AG04449 (cell line): ENCODE data around the gene MBLAC2.

Source experiments
- CTCF ChIA-PET: fragments of 350-600 bp; formaldehyde crosslinking; extraction: SDS; loops from one replicate; lab custom pipeline; 2021; ENCODE audit warnings: antibody characterized with exemption; lab: Yijun Ruan, JAX
- POLR2A ChIA-PET: fragments of 400-600, 350-600 bp; formaldehyde crosslinking; extraction: SDS; loops from one replicate; lab custom pipeline; 2020; ENCODE audit warnings: antibody characterized with exemption, inconsistent platforms; lab: Yijun Ruan, JAX
- DNase-seq: peaks from one replicate; pipeline ENCODE4 v3.0.0-alpha.2; 2010; ENCODE audit warnings: low read depth, low spot score
- H3K4me3 ChIP-seq: 2 replicates; pipeline ENCODE4 v1.5.1; 2011; ENCODE audit warnings: low read depth, mild to moderate bottlenecking, control low read depth, low read length
- TF ChIP-seq, protein P1 (sequence below): IDR thresholded peaks from one replicate; pipeline ENCODE4 v1.5.1; 2011; ENCODE audit warnings: mild to moderate bottlenecking, moderate library complexity, low read length, control low read depth, inconsistent platforms; ENCODE audit not compliant: insufficient read depth; ENCODE audit errors: missing control alignments

MBLAC2 gene

GRCh38 chr5:90474235-90475107 lies at the start of gene MBLAC2, which contains the start of gene POLR3G:
TSS of gene MBLAC2 (minus strand) at chr5:90474771. CDS start at chr5:90474292, 479 bp downstream.
TSS of gene POLR3G (plus strand) at chr5:90474864. CDS start at chr5:90485568, 10,704 bp downstream.
- ChIA-PET POLR2A (interaction anchor here (0.6 to 1.0 kb wide), 3 partner anchors 9 to 64 kb away, joined by 4 to 7 read pairs (median 4); partner anchors contain the start of gene CETN3), CTCF (interaction anchor here (1.2 to 3.4 kb wide), 4 partner anchors 12 to 55 kb away, joined by 3 to 19 read pairs (median 4); partner anchors contain the start of gene LYSMD3)
- DNase-seq = peak; percentile 44
- TF ChIP-seq, protein P1, sequence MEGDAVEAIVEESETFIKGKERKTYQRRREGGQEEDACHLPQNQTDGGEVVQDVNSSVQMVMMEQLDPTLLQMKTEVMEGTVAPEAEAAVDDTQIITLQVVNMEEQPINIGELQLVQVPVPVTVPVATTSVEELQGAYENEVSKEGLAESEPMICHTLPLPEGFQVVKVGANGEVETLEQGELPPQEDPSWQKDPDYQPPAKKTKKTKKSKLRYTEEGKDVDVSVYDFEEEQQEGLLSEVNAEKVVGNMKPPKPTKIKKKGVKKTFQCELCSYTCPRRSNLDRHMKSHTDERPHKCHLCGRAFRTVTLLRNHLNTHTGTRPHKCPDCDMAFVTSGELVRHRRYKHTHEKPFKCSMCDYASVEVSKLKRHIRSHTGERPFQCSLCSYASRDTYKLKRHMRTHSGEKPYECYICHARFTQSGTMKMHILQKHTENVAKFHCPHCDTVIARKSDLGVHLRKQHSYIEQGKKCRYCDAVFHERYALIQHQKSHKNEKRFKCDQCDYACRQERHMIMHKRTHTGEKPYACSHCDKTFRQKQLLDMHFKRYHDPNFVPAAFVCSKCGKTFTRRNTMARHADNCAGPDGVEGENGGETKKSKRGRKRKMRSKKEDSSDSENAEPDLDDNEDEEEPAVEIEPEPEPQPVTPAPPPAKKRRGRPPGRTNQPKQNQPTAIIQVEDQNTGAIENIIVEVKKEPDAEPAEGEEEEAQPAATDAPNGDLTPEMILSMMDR = peak; percentile 66
- peak within 1 kb of the TSS; percentile 88 for H3K4me3 ChIP-seq

GRCh38 chr5:90519081-90519480 lies 44.5 kb upstream of the MBLAC2 start:
- ChIA-PET POLR2A (no interaction called here), CTCF (no interaction called here)
- DNase-seq = no peak
- no peak overlapping the region for H3K4me3 ChIP-seq
- TF ChIP-seq, protein P1 = no peak

- TF ChIP-seq, protein P1 = no peak
- ChIA-PET CTCF (no interaction called here), POLR2A (no interaction called here)
- H3K4me3 ChIP-seq = no peak overlapping the region
- no peak for DNase-seq
Observed at GRCh38 chr5:90518661-90519060, 44.1 kb upstream of the MBLAC2 start.

- H3K4me3 ChIP-seq = no peak overlapping the region
- POLR2A ChIA-PET = no interaction called here
- CTCF ChIA-PET = no interaction called here
- no peak for DNase-seq
- TF ChIP-seq, protein P1 = no peak
Observed at GRCh38 chr5:90514520-90514919, 39.9 kb upstream of the MBLAC2 start.

- DNase-seq = no peak
- TF ChIP-seq, protein P1 = no peak
- POLR2A ChIA-PET = no interaction called here
- CTCF ChIA-PET = interaction anchor here (0.6 to 0.8 kb wide), 2 partner anchors 10 to 95 kb away, joined by 3 read pairs; no protein-coding TSS in a partner anchor
- H3K4me3 ChIP-seq = no peak overlapping the region
Observed at GRCh38 chr5:90510438-90510837, 35.9 kb upstream of the MBLAC2 start.

DNA sequence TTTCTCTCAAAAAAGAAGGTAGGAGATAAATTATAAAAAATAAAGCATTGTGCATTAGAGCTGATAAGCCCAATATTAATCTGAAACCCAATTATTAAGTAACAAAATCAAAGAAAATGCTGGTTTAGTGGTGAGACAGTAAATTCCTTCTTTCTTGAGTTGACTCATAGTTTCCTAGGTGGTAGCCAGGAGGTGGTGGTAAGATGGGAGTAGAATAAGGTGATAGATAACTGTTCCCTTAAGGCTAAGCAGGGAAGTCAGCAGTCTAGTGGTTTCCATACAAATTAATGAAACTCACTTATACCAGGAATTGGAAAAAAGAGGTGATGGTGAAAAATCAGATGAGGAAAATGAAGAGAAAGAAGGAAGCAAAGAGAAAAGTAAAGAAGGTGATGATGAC lies 31.6 kb upstream of the MBLAC2 start:
- no peak overlapping the region for H3K4me3 ChIP-seq
- CTCF ChIA-PET = no interaction called here
- POLR2A ChIA-PET = no interaction called here
- DNase-seq = no peak
- TF ChIP-seq, protein P1 = no peak
